Fibroblast of gingiva (primary cell): ENCODE results near the gene GYS2.

Experiments used
- DNase-seq: peaks from one replicate; pipeline ENCODE4 v3.0.0-alpha.2; 2011; ENCODE audit warnings: low read depth

GYS2 gene

GRCh38 chr12:21553329-21553675 lies 51.3 kb downstream of the GYS2 start:
- DNase-seq = no peak

GRCh38 chr12:21552635-21553328 lies 51.9 kb downstream of the GYS2 start:
- DNase-seq = no peak

DNA sequence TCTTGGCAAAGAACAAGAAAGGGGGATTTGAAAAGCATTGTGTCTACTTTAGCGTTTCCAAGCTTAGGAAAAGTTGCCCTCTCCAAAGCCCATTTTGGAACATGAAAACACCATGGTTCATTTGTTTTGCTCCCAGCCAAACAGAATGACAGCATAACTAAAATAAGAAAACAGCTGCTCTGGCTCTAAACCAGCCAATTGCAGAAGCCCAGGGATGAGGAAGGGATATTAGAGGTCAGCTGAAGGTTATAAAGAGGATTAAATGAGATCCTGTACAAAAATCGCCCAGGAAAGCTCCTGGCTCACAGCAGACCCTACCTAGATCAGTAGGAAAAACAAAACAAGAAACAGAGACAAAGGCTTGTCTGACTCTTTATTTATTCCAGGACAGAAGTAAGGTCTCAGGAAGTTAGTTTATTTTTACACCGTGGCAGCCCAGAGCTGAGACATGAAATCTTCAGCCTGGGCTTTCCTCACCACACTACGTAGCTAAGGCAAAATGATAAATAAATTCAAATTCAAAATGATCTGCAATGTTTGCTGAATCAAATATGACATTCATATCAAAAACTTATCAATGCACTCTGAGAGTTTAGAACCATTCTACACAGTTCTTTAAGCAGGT lies 52.7 kb downstream of the GYS2 start:
- DNase-seq = no peak

GRCh38 chr12:21547437-21547836 lies 57.2 kb downstream of the GYS2 start:
- DNase-seq = no peak

GRCh38 chr12:21546716-21547115 lies 57.9 kb downstream of the GYS2 start:
- DNase-seq = no peak

DNA sequence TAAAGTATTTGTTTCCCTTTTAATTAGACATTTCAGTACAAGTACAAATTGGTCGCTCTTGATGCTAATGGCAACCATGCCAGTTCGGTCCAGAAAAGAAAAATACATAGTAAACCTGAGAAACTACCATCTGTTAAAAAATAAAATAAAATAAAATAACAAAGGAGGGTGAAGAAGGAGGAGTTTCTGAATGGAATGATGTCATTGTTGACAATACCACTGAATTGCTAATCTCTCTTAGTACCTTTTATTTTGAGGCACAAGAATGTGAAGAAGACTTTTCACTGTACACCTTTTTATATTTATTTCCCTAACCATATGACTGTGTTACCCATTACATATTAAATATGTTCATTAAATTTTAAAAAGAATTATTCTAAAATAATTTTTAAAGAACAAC lies 59.1 kb downstream of the GYS2 start:
- no peak for DNase-seq

DNA sequence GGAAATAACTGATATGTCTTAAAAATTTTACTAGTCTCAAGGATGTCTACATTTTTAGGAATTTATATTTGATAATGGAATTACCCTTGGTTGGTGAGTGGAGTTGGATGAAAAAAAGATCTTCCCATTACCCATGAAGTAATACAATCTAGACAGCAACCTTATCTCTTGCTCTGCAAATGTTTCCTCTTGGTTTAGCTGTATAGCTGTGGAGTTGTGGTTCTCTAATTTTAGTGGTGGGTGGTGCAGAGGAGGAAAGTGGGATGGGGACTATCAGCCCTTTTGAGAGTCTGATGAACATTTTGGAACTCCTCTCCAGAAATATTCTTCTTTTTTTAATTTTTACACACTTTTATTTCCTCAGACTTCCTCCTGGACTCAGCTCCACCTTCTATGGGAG lies 61.5 kb downstream of the GYS2 start:
- no peak for DNase-seq

DNA sequence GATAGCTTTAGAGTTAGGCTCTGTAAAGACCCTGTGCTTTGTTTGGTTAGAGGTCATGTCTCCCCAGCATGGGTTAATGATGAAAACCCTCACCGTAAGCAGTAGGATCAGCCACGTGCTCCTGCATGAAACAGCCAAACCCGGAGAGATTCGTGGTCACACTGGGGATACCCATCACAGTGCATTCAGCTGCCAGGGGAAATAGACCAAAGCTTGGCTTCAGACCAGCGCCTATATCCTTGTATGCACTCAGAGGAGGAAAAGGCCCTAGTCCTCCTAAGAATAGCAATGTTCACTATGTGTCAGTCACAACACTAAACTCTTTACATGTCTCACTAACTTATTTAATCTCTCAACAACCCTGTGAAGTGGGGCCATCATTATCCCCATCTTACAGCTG lies 62.2 kb downstream of the GYS2 start:
- DNase-seq = no peak

DNA sequence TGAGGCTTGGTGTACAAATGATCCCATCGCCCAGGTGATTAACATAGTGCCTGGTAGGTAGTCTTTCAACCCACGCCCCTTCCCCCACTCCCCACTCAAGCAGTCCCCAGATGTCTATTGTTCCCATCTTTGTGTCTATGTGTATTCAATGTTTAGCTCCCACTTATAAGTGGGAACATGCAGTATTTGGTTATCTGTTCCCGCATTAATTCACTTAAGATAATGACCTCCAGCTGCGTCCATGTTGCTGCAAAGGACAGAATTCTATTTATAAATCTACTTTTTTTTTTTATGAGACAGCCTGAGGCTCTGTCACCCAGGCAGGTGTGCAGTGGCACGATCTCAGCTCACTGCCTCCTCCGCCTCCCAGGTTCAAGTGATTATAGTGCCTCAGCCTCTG lies 62.9 kb downstream of the GYS2 start:
- DNase-seq = no peak

- no peak for DNase-seq
Observed at GRCh38 chr12:21539797-21540196, 64.8 kb downstream of the GYS2 start.

DNA sequence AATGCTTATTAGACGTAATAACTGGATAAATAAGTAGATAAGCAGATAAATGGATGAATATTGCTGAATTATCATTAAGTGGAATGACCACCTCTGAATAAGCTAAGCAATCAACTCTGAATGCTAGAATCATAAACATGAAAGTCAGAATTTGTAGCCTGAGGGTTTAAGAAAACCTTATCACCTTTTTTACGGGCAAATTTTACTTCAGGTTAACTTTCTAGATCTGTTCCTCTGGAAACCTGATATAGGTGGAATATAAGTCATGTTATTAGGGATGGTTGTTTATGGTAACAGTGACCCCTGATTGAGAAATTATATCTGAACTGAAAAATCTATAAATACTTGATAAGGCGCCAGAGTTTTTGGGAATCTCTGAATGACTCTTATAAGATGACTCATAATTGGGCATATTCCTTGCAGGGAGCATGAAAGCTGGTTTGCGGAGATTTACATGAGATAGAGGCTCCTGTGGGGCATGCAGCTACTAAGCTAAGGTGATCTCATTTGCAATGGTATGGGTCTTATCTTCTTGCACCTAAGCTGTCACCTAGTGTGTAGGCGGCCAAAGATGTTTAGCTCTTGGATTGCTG lies 66.5 kb downstream of the GYS2 start:
- DNase-seq = no peak

DNA sequence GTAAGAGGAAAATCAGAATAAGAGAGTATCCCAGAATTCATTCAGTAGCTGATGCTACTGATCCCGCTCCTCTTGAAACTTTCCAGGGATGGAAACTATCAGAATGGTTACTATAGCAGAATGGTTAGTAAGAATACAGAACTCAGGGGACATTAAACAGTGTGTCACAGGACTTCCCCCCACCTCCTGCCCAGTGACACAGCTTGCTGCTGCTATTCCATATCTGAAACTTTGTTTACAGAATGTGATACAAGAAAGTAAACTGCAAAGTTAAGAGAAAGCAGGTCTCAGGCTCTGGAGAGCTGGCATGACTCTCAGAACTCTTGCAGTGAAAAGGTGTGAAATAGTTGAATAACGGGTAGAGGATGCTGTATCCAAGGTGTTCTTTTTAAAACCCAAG lies 75.2 kb downstream of the GYS2 start:
- no peak for DNase-seq

DNA sequence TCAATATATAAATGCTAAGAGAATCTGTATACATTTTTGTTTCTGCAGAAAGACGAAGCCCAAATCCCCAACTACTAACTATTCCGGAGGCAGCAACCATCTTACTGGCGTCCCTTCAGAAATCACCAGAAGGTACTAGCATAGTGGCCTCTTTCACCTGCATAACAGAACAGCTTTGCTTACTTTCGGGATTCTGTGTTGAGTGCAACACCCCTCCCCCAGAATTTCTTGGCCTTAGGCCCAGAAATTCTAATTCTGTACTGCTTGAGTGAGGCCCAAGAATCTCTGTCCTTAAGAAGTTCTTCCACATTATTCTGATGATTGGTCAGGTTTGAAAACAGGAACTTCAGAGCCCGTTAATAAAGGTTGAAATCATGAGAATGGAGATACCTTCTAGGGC lies 75.7 kb downstream of the GYS2 start:
- DNase-seq = no peak

DNA sequence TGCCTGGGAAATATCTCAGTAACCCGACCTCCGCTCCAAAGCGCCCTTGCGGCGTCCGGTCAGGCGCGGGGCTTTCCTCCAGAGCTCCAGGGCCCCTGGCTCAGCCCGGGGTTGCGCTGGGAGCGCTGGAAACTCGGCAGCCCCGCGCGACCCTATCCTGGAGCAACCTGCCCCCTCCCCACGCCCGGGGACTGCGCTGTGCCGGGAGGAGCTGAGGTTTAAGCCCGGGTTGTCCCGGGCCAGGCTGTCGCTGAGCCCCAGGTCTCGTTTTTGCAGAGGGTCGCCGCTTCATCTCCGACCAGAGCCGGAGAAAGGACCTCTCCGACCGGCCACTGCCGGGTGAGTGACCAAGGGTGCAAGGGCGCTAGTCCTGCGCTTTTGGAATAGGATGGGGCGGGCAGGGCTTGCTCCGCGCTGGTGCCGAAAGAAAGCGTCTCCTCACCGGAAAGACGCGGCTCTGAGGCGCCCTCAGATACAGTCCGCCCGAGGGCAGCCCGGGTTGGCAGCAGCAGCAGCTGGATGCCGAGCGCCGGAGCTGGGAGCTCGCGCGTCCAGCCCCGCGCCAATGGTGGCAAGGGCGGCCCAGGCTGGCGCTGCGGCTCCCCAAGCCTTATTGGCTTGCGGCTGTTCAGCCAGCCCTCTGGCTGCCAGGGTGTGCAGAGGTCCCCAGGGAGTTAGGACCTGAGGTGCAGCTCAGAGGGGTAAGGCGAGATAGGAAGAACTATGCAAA lies 77.0 kb downstream of the GYS2 start:
- DNase-seq = peak; percentile 67

DNA sequence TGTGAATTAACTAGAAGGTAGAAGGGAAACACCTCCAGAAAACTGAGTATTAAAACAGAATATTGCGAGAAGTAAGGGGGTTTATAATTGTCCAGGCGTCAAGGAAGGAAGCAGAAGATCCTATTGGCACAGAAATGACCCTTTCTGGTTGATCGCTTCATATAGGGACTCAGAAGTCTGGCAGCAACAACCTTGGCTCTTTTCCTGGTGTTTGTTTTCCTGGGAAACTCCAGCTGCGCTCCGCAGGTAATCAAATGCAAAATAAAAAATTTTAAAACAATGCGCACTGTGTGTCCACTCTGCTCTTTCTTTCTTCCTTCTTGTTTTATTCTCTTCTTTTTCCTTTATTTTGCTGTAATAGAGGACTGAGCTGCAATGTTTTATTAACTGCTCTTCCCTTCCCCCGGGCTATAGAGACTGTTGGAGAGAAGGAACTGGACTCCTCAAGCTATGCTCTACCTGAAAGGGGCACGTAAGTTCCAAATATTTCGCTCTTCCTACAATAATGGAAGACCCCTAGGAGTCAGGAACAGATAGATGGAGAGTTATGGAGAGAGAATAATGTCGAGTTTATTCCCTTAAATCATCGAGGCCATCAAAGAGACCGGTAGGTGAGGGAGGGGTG lies 77.8 kb downstream of the GYS2 start:
- DNase-seq = no peak

- no peak for DNase-seq
Observed at GRCh38 chr12:21526053-21526452, 78.6 kb downstream of the GYS2 start, which contains the start of gene SPX. TSS of gene SPX (plus strand) at chr12:21526296. CDS start at chr12:21526473, 177 bp downstream.

DNA sequence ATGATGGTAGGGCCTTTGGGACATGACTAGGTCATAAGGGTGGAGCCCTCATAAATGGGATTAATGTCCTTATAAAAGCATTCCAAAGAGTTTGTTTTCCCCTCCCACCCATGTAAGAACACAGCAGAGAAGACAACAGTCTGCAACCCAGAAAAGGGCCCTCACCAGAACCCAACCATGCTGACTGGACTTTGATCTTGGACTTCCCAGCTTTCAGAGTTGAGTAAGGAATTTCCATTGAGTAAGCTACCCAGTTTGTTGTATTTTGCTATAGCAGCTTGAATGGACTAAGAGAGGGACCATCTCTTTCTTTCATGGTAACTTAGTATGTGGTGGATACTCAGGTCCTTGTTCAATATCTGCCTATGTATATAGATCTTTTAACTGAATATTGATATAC lies 81.5 kb downstream of the GYS2 start:
- no peak for DNase-seq

DNA sequence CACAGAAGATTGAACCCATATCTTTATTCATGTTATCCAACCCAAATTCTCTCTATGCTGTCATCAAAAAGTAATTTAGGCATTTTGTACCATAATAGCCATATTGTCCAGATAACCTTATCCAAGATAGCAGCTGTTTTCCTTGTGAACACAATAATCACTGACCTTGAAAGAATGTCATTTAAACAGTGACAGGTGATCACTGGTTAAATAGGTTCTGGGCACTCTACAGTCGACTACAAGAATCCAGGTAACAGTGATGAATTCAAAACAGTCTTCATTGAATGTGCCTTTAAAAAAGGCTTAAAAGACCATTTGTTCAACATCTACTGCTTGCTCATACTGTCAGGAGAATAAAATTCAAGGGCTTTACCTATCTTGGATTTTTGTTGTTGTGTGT lies 83.1 kb downstream of the GYS2 start:
- DNase-seq = no peak

- DNase-seq = no peak
Observed at GRCh38 chr12:21518451-21518850, 86.2 kb downstream of the GYS2 start.

DNA sequence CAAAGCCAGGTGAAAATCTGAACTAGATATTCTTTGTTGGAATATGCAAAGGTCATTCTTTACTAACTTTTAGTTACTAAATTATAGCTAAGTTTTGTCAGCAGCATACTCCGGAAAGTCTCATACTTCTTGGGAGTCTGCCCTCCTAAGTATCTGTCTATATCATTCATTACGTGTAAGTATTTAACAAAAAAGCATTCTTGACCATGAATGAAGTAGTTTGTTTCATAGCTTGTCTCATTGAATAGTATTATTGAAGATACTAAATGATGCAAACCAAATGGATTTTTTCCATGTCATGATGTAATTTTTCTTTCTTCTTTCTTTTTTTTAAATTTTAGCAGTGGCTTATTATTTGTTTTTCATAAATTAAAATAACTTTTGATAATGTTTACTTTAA lies 88.4 kb downstream of the GYS2 start:
- DNase-seq = no peak

DNA sequence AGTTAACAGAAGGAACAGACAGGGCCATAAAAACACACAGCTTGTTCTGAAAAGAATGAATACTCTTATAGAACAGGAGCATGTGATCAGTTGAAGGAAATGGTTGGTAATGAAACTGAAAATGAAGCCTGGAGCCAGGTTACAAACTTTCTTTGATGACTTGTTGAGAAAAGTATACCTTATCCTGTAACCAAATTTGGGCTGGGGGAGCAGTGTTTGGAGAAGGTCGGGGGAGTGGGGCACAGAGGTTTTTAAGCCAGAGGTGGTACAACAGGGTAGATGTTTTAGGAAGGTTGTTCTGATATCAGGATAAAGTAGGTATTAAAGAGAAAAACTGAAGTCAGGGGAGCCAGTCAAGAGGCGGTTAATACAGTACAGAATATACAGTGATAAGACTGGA lies 94.9 kb downstream of the GYS2 start:
- no peak for DNase-seq

DNA sequence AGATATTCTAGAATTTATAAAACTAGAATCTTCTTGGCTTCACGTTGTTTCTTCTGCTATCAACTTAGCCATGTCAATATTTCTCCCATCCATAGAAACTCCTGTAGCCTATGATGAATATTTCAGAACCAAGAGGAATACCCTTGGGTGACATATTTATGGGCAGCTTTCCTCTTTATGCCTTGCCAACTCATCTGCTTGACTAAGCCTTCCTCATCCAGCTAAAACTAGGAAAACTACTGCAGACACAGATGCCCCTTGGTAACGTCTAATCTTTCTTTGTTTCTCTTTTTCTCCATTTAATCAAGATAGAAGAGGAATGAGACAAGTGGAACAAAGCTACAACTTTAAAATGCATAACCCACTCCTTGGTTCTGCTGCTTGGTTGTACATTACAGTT lies 96.8 kb downstream of the GYS2 start:
- DNase-seq = no peak

DNA sequence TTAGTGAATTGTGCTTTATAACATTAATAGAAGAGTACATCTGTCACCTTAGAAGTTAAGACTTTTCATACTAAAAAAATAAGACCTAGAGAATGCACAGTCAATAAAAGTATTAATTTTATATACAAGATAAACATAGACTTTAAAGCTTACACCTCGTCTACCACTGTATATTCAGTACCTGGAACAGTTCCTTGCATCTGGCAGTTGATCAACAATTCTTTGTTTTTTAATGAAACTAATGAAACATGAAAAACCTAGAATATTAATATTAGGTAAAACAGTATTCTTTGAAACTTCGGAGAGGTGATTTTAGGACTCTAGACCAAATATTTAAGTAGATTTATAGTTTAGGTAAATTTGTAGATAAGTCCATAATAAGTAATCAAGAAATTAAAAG lies 98.8 kb downstream of the GYS2 start:
- DNase-seq = no peak
